ENCODE results near the gene FHIP1B. TPM values are rescaled to one million over a fixed set of nuclear protein-coding genes. Genes with fewer than 3 reads are reported as not detected.

FHIP1B gene
- total and polyA plus RNA-seq, 4 donors: 12.3 to 21.2 (median 16.9) TPM

DNA sequence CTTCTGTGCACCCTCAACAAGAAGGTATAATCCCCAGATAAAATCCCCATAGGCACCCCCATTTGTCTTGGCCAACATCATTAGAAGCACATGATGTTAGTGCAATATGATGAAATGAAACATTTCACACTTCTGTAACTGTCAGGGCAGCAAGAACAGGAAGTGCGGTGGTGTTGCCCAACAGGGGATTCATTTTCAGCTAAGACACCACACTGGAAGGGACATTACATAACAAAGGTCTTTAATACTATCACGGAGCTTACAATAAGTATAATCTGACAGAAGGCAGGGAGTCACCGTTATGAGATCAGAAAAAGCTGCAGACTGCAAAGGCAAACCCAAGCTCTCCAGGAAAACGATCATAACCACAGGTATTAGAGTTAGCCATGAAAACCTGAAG is 33.5 kb downstream of the FHIP1B start:
- 67% methylated on average over 4 of the region's 4 CpGs for WGBS
- no peaks in the 10 kb centered on the region for H3K4me1 ChIP-seq (ENCODE audit: control insufficient read depth in 4 of 4, insufficient read depth in 4 of 4, low read length in 3 of 4)
- peaks cover 0 to 23% (median 11%) of the 10 kb centered on the region in 4 donors for H3K36me3 ChIP-seq (ENCODE audit: control insufficient read depth in 4 of 4, insufficient read depth in 3 of 4, low read depth in 1 of 4, low read length in 3 of 4)
- no peak for DNase-seq (ENCODE audit: low spot score)
- TF ChIP-seq, protein P1, sequence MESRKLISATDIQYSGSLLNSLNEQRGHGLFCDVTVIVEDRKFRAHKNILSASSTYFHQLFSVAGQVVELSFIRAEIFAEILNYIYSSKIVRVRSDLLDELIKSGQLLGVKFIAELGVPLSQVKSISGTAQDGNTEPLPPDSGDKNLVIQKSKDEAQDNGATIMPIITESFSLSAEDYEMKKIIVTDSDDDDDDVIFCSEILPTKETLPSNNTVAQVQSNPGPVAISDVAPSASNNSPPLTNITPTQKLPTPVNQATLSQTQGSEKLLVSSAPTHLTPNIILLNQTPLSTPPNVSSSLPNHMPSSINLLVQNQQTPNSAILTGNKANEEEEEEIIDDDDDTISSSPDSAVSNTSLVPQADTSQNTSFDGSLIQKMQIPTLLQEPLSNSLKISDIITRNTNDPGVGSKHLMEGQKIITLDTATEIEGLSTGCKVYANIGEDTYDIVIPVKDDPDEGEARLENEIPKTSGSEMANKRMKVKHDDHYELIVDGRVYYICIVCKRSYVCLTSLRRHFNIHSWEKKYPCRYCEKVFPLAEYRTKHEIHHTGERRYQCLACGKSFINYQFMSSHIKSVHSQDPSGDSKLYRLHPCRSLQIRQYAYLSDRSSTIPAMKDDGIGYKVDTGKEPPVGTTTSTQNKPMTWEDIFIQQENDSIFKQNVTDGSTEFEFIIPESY (IDR thresholded peaks at IDR 0.05): no peak
- no peak for TF ChIP-seq RAD21 (IDR thresholded peaks at IDR 0.05)
- TF ChIP-seq GABPA (IDR thresholded peaks at IDR 0.05 in 1 of 2, conservative IDR thresholded peaks at IDR 0.05 in 1 of 2): no peak
- TF ChIP-seq FOXA1 (IDR thresholded peaks at IDR 0.05): no peak
- TF ChIP-seq TAF1 (conservative IDR thresholded peaks at IDR 0.05): no peak
- peak; percentile 32 for TF ChIP-seq YY1 (IDR thresholded peaks at IDR 0.05)
- H3K27me3 ChIP-seq (ENCODE audit: control insufficient read depth in 4 of 4, insufficient read depth in 4 of 4, low read length in 3 of 4): no peaks in the 10 kb centered on the region
- no peaks in the 10 kb centered on the region for H3K9me3 ChIP-seq (ENCODE audit: control insufficient read depth in 4 of 4, low read length in 3 of 4)
- H3K9ac ChIP-seq (ENCODE audit: low read depth in 1 of 2, low read length in 2 of 2): no peak overlapping the region
- no peak overlapping the region for H3K4me3 ChIP-seq (ENCODE audit: low read depth in 1 of 3, low read length in 3 of 3)
- H3K27ac ChIP-seq (ENCODE audit: low read depth in 1 of 2, low read length in 2 of 2): peak overlapping the region; percentile 40 to 66

DNA sequence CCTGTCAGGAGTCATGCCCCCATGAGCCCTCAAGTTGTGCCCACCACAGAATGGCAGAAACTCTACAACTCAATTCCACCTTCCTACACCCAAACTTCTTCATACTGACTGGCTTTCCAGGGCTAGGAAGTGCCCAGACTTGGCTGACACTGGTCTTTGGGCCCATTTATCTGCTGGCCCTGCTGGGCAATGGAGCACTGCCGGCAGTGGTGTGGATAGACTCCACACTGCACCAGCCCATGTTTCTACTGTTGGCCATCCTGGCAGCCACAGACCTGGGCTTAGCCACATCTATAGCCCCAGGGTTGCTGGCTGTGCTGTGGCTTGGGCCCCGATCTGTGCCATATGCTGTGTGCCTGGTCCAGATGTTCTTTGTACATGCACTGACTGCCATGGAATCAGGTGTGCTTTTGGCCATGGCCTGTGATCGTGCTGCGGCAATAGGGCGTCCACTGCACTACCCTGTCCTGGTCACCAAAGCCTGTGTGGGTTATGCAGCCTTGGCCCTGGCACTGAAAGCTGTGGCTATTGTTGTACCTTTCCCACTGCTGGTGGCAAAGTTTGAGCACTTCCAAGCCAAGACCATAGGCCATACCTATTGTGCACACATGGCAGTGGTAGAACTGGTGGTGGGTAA is 35.1 kb downstream of the FHIP1B start, which contains the start of gene OR52W1:
Gene OR52W1, plus strand, starts transcription at position 51 of the 637 bp plus-strand sequence. Its CDS starts 0 bp downstream, at position 51.
- Histone ChIP-seq H3K27ac (ENCODE audit: low read depth in 1 of 2, low read length in 2 of 2) (no peak within 1 kb of the TSS), H3K4me3 (ENCODE audit: low read depth in 1 of 3, low read length in 3 of 3) (no peak within 1 kb of the TSS), H3K4me1 (ENCODE audit: control insufficient read depth in 4 of 4, insufficient read depth in 4 of 4, low read length in 3 of 4) (no peaks in the 10 kb centered on the region), H3K36me3 (ENCODE audit: control insufficient read depth in 4 of 4, insufficient read depth in 3 of 4, low read depth in 1 of 4, low read length in 3 of 4) (peaks cover 0 to 8% (median 3%) of the 10 kb centered on the region in 4 donors), H3K9ac (ENCODE audit: low read depth in 1 of 2, low read length in 2 of 2) (no peak within 1 kb of the TSS), H3K27me3 (ENCODE audit: control insufficient read depth in 4 of 4, insufficient read depth in 4 of 4, low read length in 3 of 4) (no peaks in the 10 kb centered on the region), H3K9me3 (ENCODE audit: control insufficient read depth in 4 of 4, low read length in 3 of 4) (no peaks in the 10 kb centered on the region)
- 97% methylated on average over 5 of the region's 5 CpGs for WGBS
- TF ChIP-seq NR2F2 (IDR thresholded peaks at IDR 0.05) (no peak), SP1 (IDR thresholded peaks at IDR 0.05) (no peak), JUND (IDR thresholded peaks at IDR 0.05) (no peak)
- DNase-seq (ENCODE audit: low spot score): no peak

DNA sequence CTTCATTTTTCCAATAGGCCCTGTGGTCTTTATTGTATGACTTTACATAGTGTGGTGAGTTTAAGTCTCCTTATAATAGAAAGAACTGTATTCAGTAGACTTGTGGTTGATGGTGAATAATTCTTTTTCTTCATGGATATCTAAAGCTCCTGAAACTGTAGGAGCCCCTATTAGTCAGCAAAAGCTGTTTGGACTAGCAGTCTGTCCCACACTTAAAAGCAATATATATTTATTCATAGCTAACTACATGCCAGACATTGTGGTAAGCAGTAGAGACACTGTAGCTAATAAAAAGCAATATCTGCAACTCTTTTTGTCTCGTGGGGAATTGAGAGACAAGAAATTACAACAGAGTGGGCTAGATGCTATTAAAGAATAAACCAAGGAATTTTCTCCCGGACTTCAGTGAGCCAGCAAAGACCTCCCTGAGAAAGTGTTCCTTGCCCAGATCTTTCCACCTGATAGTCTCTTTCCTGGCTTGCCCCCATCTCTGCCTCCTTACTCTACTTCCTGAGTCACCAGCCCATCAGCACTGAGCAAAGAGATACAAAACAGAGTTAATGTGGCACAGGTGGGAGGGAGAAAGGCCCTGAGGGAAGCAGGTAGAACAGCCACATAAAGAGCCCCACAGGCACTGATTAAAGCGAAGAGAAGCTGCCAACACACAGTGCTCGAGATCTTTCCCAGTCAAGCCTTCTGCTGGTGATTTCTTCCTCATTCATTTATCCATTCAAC is 36.8 kb downstream of the FHIP1B start:
- no peak for DNase-seq (ENCODE audit: low spot score)
- Histone ChIP-seq H3K27me3 (ENCODE audit: control insufficient read depth in 4 of 4, insufficient read depth in 4 of 4, low read length in 3 of 4) (no peaks in the 10 kb centered on the region), H3K9me3 (ENCODE audit: control insufficient read depth in 4 of 4, low read length in 3 of 4) (no peaks in the 10 kb centered on the region), H3K36me3 (ENCODE audit: control insufficient read depth in 4 of 4, insufficient read depth in 3 of 4, low read depth in 1 of 4, low read length in 3 of 4) (peaks cover 0 to 2% (median 0%) of the 10 kb centered on the region in 4 donors), H3K4me1 (ENCODE audit: control insufficient read depth in 4 of 4, insufficient read depth in 4 of 4, low read length in 3 of 4) (no peaks in the 10 kb centered on the region), H3K9ac (ENCODE audit: low read depth in 1 of 2, low read length in 2 of 2) (no peak overlapping the region), H3K4me3 (ENCODE audit: low read depth in 1 of 3, low read length in 3 of 3) (no peak overlapping the region), H3K27ac (ENCODE audit: low read depth in 1 of 2, low read length in 2 of 2) (no peak overlapping the region)
- TF ChIP-seq FOXA2 (IDR thresholded peaks at IDR 0.05): no peak
- TF ChIP-seq JUND (IDR thresholded peaks at IDR 0.05): no peak
- no peak for TF ChIP-seq NR2F2 (IDR thresholded peaks at IDR 0.05)
- TF ChIP-seq, protein P1 (IDR thresholded peaks at IDR 0.05): no peak
- no peak for TF ChIP-seq HNF4A (conservative IDR thresholded peaks at IDR 0.05)
- TF ChIP-seq TAF1 (conservative IDR thresholded peaks at IDR 0.05): no peak
- no peak for TF ChIP-seq YY1 (IDR thresholded peaks at IDR 0.05)
- TF ChIP-seq, protein P2, sequence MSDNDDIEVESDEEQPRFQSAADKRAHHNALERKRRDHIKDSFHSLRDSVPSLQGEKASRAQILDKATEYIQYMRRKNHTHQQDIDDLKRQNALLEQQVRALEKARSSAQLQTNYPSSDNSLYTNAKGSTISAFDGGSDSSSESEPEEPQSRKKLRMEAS (IDR thresholded peaks at IDR 0.05): no peak
- TF ChIP-seq, protein P3, sequence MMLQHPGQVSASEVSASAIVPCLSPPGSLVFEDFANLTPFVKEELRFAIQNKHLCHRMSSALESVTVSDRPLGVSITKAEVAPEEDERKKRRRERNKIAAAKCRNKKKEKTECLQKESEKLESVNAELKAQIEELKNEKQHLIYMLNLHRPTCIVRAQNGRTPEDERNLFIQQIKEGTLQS (IDR thresholded peaks at IDR 0.05): no peak
- TF ChIP-seq RXRA (IDR thresholded peaks at IDR 0.05): no peak
- no peak for TF ChIP-seq RAD21 (IDR thresholded peaks at IDR 0.05)
- TF ChIP-seq FOXA1 (IDR thresholded peaks at IDR 0.05): no peak
- TF ChIP-seq, protein P4, sequence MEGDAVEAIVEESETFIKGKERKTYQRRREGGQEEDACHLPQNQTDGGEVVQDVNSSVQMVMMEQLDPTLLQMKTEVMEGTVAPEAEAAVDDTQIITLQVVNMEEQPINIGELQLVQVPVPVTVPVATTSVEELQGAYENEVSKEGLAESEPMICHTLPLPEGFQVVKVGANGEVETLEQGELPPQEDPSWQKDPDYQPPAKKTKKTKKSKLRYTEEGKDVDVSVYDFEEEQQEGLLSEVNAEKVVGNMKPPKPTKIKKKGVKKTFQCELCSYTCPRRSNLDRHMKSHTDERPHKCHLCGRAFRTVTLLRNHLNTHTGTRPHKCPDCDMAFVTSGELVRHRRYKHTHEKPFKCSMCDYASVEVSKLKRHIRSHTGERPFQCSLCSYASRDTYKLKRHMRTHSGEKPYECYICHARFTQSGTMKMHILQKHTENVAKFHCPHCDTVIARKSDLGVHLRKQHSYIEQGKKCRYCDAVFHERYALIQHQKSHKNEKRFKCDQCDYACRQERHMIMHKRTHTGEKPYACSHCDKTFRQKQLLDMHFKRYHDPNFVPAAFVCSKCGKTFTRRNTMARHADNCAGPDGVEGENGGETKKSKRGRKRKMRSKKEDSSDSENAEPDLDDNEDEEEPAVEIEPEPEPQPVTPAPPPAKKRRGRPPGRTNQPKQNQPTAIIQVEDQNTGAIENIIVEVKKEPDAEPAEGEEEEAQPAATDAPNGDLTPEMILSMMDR (IDR thresholded peaks at IDR 0.05; ENCODE audit: low read depth, low read length, missing input control): no peak
- no peak for TF ChIP-seq GABPA (IDR thresholded peaks at IDR 0.05 in 1 of 2, conservative IDR thresholded peaks at IDR 0.05 in 1 of 2)
- no peak for TF ChIP-seq SP1 (IDR thresholded peaks at IDR 0.05)
- WGBS: 94% methylated on average over 4 of the region's 4 CpGs
